HL-60/S4 treated with retinoic acid at 250 ng/mL for 4 days and 3 days (cell line): Measurements from ENCODE around the gene NAA38.

Source experiments
- in situ Hi-C: fragments of 300-500 bp; cut with MboI; formaldehyde crosslinking; loops from 2 replicates; pipeline ENCODE4 v1.7.0; 2022; ENCODE audit warnings: low sequenced_read_pairs

NAA38 gene

DNA sequence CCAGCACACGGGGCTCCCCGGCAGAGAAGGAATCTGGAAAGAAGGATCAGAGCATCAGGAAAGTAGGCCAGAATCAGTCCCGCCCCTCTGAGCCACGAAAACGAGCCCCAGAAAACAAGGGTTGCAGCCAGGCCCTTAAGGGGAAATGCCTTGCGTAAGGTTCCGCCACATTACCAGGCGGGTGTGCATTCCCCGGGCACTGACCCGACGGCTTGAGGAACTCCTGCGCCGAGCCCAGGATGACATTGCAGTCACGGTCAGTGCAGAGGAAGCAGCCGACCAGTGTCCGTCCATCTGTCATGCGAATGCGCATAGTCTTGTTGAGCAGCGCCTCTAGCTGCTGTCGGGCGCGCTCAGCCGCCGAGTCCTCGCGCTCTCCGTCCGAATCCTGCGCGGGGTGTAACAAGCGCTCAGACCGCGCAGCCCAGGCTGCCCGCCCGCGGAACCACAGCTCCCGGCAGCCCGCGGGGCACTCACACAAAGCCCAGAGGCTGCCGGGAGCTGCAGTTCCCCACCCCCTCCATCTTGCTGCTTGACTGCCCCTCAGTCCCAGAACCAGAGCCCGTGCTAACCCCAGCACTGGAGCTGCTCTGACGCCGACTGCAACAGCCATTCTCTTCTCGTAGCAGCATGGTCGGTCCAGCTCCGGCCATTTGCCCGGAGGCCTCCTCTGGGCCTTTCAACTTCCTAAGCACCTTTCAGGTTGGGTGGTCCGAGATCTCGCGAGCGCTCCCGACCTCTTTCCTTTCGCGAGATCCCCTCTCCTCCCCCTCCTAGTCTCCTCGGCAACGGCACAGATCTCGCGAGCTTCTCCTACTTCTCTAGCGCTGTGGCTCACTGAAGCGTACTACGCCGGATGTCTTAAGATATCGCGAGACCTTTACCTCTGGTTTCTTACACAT is at the start of gene NAA38:
Gene NAA38 (minus strand): TSS at position 749 of the 902 bp plus-strand sequence. CDS start 96 bp downstream, at position 653.
- in situ Hi-C loops = no loop called here

DNA sequence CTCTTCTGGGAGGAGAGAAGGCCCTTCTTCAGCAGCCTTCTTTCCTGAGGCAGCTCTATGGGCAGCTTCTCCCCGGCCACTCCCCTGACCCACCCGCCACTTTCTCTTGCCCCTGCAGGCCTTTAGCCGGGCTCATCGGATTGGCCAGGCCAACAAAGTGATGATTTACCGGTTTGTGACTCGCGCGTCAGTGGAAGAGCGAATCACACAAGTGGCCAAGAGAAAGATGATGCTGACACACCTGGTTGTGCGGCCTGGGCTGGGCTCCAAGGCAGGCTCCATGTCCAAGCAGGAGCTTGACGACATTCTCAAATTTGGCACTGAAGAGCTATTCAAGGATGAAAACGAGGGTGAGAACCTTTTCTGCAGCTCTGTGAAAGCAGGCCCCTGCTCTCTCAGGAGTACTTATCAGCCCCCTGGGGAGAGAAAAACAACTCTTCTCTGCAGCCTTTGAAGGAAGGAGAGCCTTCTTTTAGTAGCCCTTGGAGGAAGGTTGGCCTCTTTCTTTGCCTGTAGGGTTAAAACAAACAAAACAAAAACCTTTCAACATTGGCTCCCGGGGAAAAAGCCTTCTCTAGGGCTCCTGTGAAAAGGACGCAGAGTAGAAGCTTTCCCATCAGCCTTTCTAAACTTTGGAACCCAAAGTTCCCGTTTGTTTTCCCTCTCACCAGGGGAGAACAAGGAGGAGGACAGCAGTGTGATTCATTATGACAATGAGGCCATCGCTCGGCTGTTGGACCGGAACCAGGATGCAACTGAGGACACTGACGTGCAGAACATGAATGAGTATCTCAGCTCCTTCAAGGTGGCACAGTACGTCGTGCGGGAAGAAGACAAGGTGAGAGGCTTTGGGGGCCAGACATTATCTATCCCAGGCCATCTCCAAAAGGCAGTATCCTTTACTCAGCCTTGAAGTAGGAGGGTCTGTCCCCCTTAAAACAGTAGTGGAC is 46.1 kb upstream of the NAA38 start:
- in situ Hi-C loops = no loop called here

DNA sequence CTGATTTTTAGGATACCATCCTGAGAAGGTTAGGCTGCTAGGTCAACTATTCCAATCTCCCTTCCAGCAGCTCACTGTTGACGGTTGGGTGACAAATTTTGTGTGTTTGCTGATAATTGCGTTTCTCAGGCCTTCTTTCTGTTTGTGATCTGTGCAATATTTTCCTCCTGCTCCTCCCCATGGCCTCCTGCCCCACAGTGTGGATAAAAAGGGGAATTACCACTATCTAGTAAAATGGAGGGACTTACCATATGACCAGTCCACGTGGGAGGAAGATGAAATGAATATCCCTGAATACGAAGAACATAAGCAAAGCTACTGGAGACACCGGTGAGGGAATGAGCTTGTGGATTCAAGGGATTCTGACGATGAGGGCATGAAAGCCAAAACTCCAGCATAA is 40.4 kb upstream of the NAA38 start:
- in situ Hi-C loops = no loop called here

DNA sequence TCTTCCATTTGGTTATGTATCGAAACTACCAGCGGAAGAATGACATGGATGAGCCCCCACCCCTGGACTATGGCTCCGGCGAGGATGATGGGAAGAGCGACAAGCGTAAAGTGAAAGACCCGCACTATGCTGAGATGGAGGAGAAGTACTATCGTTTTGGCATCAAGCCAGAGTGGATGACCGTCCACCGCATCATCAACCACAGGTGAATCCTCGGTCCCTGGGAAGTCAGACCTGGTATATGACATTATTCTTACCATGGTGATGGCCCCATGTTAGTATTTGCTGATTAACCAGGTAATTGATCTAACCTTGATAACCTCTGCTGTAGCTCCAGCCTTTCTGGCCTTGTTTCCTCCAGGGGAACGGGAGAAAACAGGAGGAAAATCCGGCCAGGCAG is 39.7 kb upstream of the NAA38 start:
- in situ Hi-C loops = no loop called here

- in situ Hi-C loops = no loop called here
These were observed 37.5 kb upstream of the NAA38 start for GRCh38 chr17:7894866-7895265.

DNA sequence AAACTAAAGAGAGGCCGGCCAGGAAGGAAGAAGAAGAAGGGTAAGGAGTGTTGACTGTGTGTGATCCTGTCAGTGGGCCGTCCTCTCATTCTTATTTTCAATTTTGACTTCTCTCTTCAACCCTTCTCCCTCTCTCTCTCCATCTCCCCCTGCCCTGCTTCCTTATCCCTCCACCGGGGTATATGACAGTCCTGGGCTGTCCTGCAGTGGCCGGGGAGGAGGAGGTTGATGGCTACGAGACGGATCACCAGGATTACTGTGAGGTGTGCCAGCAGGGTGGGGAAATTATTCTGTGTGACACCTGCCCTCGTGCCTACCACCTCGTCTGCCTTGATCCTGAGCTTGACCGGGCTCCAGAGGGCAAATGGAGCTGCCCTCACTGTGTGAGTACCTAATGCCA is 36.9 kb upstream of the NAA38 start:
- in situ Hi-C loops = no loop called here

DNA sequence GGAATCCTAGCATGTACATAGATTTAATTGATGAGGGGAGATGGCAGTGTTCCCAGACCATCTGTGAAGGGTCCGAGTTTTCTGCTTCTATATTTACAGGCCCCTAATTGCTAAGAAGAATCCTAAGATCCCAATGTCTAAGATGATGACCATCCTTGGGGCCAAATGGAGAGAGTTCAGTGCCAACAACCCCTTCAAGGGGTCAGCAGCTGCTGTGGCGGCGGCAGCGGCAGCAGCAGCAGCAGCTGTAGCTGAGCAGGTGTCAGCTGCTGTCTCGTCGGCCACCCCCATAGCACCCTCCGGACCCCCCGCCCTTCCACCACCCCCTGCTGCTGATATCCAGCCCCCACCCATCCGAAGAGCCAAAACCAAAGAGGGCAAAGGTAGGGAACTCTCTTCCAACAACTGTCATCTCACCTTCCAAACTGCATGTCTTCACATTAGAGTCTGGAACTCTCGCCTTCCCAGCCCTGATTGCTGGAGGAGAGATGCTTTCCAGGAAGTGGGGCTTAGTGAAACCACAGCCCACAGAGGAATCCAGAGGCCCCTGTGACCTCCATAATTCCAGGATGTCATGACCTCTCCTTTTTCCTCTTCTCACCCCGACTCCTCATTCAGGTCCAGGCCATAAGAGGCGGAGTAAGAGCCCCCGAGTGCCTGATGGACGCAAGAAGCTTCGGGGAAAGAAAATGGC is 36.0 kb upstream of the NAA38 start:
- in situ Hi-C loops = no loop called here

DNA sequence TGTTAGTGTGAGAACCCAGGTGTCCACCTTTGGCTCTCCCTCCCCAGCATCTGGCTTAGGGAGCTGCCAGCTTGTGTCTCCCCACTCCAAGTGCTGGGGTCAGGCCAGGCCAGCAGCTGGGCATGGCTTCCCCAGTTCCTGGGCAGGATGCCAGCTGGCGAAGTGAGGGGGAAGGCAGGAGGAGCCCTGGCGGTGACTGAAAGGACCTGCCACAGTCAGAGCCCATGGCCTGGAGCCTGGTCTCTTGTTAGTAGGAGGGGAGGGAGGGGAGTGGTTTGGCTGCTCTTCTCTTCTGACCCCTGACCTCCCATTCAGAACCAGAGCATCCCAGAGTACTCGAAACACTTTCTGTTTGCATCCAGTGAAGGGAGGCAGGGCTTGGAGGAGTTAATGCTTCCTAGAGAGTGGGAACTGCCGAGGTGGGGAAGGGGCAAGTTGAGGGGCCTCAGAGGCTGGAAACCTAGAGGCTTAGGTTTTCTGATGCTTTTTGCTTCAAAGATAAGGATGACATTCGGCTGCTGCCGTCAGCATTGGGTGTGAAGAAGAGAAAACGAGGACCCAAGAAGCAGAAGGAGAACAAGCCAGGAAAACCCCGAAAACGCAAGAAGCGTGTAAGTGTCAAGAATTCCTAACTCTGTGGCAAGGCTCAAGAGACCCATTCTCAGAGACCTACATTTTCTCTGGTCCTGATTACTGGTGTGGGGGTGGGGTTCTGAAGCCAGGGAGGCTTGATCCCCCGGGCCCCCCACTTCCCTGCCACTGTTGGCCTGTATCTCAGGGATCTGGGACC is 32.0 kb upstream of the NAA38 start:
- in situ Hi-C loops = no loop called here

DNA sequence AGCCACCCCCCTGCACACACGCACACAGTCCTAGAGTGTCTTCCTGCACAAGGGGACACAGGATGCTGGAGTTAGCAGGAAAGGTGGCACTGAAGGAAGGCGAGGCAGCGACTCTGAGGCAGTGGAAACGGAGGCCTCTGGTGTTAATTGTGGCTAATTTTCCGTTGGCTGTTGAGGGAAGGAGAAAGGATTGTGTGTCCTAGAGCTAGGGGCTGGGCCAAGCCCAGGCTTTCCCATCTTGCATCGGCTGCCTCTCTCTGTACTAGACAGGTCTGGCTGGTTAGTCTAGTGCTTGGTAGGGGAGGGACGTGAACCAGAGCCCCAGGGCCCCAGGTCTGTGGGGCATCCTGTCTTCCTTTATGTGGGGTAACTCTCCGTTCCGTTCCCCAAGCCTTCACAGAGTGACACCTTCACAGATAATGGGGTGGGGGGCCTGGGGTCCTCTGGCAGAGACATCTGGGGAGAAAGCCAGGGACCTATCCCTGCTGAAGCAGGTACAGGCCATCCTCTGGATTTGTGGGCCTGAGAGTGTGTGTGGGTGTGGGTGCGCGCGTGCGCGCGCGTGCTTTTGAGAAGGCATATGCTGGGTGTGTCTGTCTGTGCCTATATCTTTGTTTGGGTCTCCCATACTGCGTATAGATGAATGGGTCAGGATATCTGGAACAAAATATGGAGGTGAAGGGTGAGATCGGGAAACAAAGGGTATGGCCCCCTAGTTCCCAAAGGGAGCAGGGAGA is 31.0 kb upstream of the NAA38 start, which contains the start of gene CHD3:
Gene CHD3 (plus strand): TSS at position 606 of the 737 bp plus-strand sequence. CDS start 212 bp downstream, outside the sequence.
- in situ Hi-C loops = no loop called here

- in situ Hi-C loops = no loop called here
These were observed 30.3 kb upstream of the NAA38 start for GRCh38 chr17:7887482-7888183.

DNA sequence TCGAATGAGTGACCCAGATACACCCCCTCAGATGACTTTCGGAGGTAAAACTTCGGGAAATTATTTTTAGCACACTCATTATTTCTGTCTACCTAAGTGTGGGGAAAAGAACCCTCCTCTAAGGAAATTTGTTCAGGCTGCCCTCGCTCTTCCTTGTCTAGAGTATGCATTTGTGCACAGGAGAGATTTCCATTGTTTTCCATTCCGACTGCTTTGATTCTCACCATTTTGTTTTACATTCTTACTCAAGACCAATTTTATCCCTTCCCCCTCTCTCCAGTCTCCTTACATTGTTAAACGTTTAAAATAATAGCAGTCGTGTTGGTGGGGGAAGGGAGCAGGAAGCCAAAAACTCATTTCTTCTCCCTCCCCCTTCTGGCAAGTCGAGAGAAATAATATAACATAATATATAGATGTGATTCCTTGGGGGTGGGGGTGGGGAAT is 29.7 kb upstream of the NAA38 start:
- in situ Hi-C loops = no loop called here

- in situ Hi-C loops = no loop called here
These were observed 29.1 kb upstream of the NAA38 start for GRCh38 chr17:7886227-7887037.

DNA sequence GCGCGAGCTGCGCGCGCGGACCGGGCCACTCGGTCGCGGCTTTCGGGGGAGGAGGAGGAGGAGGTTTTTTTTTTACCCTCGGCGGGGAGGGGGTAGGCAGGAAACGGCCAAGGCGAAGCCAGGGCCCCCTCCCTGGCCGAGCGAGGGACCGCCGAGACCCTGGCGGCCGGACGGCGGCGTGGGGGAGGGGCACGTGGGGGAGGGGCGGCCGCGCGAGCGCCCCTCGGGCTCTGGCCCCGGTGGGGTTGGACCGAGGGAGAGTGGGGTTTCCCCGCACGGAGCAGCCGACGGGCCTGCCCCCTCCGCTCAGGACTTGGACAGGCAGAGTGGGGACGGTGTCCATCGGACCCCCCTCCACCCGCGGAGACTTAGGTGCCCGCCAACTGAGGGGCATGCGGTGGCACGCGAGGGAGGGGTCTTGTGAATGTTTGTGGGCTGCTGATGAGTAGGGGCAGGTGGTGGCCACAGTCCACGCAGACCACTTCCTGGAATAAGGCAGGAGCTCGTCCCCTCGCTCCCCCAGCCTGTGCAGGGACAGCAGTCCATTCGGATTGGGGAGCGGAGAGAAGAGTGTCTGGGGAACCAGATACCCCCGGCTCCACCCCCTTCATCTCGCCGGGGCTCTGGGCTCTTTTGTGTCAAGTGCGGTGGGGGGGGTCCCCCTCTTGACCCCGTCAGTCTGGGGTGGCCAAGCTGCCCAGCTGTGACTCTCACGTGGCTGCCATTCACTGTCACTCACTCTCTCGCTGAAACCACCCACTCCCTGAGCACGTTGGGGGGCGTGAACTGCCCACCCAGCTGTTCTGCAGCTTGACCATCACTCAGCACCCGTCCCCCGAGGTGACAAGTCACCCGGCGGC is 28.2 kb upstream of the NAA38 start:
- in situ Hi-C loops = no loop called here

- in situ Hi-C loops = no loop called here
These were observed 27.4 kb upstream of the NAA38 start for GRCh38 chr17:7884581-7885366.

DNA sequence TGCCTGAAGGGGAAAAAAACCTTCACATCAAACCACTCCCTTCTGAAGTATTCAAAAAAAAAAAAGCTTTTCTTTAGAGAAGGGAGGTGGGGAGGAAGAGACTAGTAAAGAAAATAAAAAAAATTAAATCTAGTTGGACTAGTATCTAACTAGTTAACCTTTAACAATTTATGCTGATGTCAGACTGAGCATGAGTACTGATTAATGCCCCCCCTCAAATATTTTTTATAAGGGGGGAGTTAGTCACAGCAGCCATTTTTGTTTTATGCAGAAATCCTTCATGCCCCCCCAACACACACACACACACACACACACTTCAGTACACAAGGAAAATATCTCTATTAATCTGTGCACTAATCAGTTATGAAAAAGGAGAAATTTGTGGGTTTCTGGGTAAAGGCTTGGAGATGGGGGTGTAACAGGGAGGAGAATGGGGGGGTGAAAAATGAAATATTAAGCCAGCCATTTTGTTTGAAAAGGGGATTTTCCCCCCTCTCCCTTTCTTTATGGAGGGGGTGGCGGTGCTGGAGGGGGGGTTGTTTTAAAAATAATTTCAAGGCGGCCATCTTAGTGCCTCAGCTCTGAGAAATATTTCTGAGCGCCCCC is 26.5 kb upstream of the NAA38 start:
- in situ Hi-C loops = no loop called here

DNA sequence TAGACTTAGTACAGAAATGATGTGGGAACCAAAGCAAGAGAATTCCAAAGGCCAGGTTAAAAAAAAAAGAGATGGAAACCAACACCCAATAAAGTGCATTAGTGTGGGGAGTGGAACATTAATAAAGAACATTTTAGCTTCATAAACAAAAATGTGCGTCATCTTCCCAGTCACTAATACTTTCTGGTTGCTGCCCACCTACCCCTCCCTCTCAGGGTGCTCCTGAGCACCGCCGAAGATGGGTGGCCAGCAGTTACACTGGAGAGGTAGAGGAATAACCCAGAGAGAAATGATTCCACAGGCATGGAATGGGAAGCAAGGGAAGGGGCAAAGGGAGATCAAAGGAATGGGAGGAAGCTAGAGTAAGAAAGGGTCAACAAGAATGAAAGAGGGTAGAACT is 25.3 kb upstream of the NAA38 start:
- in situ Hi-C loops = no loop called here
